AG04449 (cell line): ENCODE measurements around the gene DSTYK.

Experiments
- CTCF ChIA-PET: fragments of 350-600 bp; formaldehyde crosslinking; extraction: SDS; loops from one replicate; lab custom pipeline; 2021; ENCODE audit warnings: antibody characterized with exemption; lab: Yijun Ruan, JAX
- POLR2A ChIA-PET: fragments of 400-600, 350-600 bp; formaldehyde crosslinking; extraction: SDS; loops from one replicate; lab custom pipeline; 2020; ENCODE audit warnings: antibody characterized with exemption, inconsistent platforms; lab: Yijun Ruan, JAX
- DNase-seq: peaks from one replicate; pipeline ENCODE4 v3.0.0-alpha.2; 2010; ENCODE audit warnings: low read depth, low spot score
- H3K4me3 ChIP-seq: 2 replicates; pipeline ENCODE4 v1.5.1; 2011; ENCODE audit warnings: low read depth, mild to moderate bottlenecking, control low read depth, low read length
- TF ChIP-seq, protein P1 (sequence below): IDR thresholded peaks from one replicate; pipeline ENCODE4 v1.5.1; 2011; ENCODE audit warnings: mild to moderate bottlenecking, moderate library complexity, low read length, control low read depth, inconsistent platforms; ENCODE audit not compliant: insufficient read depth; ENCODE audit errors: missing control alignments

DSTYK gene

GRCh38 chr1:205205055-205205454 lies 6.4 kb downstream of the DSTYK start:
- H3K4me3 ChIP-seq, result no peak overlapping the region
- ChIA-PET POLR2A (interaction anchor here (0.5 to 1.1 kb wide), 2 partner anchors 83 to 84 kb away, joined by 3 read pairs; partner anchors contain the start of gene RBBP5), CTCF (interaction anchor here (0.7 to 2.2 kb wide), 6 partner anchors 13 to 83 kb away, joined by 3 to 9 read pairs (median 4); partner anchors contain the start of gene RBBP5)
- no peak for DNase-seq
- TF ChIP-seq, protein P1, sequence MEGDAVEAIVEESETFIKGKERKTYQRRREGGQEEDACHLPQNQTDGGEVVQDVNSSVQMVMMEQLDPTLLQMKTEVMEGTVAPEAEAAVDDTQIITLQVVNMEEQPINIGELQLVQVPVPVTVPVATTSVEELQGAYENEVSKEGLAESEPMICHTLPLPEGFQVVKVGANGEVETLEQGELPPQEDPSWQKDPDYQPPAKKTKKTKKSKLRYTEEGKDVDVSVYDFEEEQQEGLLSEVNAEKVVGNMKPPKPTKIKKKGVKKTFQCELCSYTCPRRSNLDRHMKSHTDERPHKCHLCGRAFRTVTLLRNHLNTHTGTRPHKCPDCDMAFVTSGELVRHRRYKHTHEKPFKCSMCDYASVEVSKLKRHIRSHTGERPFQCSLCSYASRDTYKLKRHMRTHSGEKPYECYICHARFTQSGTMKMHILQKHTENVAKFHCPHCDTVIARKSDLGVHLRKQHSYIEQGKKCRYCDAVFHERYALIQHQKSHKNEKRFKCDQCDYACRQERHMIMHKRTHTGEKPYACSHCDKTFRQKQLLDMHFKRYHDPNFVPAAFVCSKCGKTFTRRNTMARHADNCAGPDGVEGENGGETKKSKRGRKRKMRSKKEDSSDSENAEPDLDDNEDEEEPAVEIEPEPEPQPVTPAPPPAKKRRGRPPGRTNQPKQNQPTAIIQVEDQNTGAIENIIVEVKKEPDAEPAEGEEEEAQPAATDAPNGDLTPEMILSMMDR, result no peak

DNA sequence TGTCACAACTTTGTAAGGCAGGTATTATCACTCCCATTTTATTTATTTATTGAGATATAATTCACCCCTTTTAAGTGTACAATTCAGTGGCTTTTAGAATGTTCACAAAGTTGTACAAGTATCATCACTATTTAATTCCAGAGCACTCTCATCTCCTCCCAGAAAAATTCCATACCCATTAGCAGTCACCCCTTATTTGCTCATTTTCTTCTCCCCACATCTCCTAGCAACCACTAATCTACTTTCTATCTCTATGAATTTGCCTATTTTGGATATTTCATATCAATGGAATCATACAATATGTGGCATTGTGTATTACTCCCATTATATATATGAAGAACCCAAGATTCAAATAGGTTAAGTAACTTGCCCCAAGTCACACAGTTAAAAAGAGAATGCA lies 7.0 kb downstream of the DSTYK start:
- TF ChIP-seq, protein P1, result no peak
- ChIA-PET CTCF (interaction anchor here (0.7 to 2.2 kb wide), 5 partner anchors 13 to 83 kb away, joined by 3 to 9 read pairs (median 3); partner anchors contain the start of gene RBBP5), POLR2A (interaction anchor here (0.5 kb wide), 1 partner anchor 84 kb away, joined by 3 read pairs; no protein-coding TSS in a partner anchor)
- no peak overlapping the region for H3K4me3 ChIP-seq
- DNase-seq, result no peak

GRCh38 chr1:205199931-205200299 lies 11.6 kb downstream of the DSTYK start:
- CTCF ChIA-PET, result interaction anchor here (1.0 to 2.6 kb wide), 7 partner anchors 11 to 138 kb away, joined by 3 to 15 read pairs (median 5); no protein-coding TSS in a partner anchor

GRCh38 chr1:205199090-205199930 lies 12.2 kb downstream of the DSTYK start:
- ChIA-PET CTCF (interaction anchor here (1.0 to 2.6 kb wide), 9 partner anchors 10 to 138 kb away, joined by 3 to 15 read pairs (median 5); no protein-coding TSS in a partner anchor), POLR2A (interaction anchor here (0.5 kb wide), 1 partner anchor 329 kb away, joined by 3 read pairs; no protein-coding TSS in a partner anchor)
- no peak overlapping the region for H3K4me3 ChIP-seq
- no peak for DNase-seq
- TF ChIP-seq, protein P1, result no peak

More at GRCh38 chr1:205199931-205200299, 11.6 kb downstream of the DSTYK start:
- no peak overlapping the region for H3K4me3 ChIP-seq
- DNase-seq, result no peak
- POLR2A ChIA-PET, result interaction anchor here (0.5 kb wide), 1 partner anchor 329 kb away, joined by 3 read pairs; no protein-coding TSS in a partner anchor
- TF ChIP-seq, protein P1, result no peak

DNA sequence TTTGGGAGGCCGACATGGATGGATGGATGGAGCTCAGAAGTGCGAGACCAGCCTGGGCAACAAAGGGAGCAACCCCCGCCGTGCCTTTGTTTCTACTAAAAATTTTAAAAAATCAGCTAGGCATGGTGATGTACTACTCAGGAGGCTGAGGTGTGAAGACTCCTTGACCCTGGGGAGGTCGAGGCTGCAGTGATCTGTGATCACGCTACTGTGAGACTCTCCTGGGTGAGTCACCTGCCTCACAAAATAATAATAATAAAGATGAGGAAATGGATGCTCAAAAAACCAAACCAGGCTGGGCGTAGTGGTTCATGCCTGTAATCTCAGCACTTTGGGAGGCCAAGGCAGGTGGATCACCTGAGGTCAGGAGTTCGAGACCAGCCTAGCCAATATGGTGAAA lies 19.2 kb downstream of the DSTYK start:
- ChIA-PET CTCF (interaction anchor here (0.5 to 3.1 kb wide), 3 partner anchors 12 to 105 kb away, joined by 3 to 9 read pairs (median 4); no protein-coding TSS in a partner anchor), POLR2A (no interaction called here)
- H3K4me3 ChIP-seq, result no peak overlapping the region
- TF ChIP-seq, protein P1, result no peak
- no peak for DNase-seq
